Gastrocnemius medialis (tissue), 4 donors: ENCODE measurements around the gene HNRNPC. TPM values are rescaled to one million over a fixed set of nuclear protein-coding genes. Genes with fewer than 3 reads are reported as not detected.
"Not testable (repeated sequence)": the region's sequence is repeated elsewhere in the genome, so short reads cannot be mapped to it uniquely, and the experiment has no call there.

Source experiments
- ATAC-seq, 2 donors: fragments of 150-250 bp; one replicate each; pipeline ENCODE4 v1.9.1; 2016
- DNase-seq, 2 donors: peaks; one replicate each; pipeline ENCODE4 v3.0.0-alpha.2; 2019
- H3K27ac ChIP-seq, 4 donors: fragments of 200-600 bp; sonication (generic); 1 replicate in 1 of 4; 2 replicates in 3 of 4; pipeline ENCODE4 v1.5.1; 2016 to 2018; ENCODE audit warnings: mild to moderate bottlenecking in 2 of 4, moderate library complexity in 1 of 4
- H3K27me3 ChIP-seq, 3 donors: fragments of 200-600 bp; sonication (generic) in 2 of 3; 1 replicate in 1 of 3; 2 replicates in 2 of 3; pipeline versions ENCODE4 v1.5.1 to v1.6.0; 2016 to 2019; ENCODE audit warnings: mild to moderate bottlenecking in 1 of 3, moderate library complexity in 1 of 3
- H3K36me3 ChIP-seq, 2 donors: fragments of 200-600 bp; sonication (generic) in 1 of 2; one replicate each; pipeline ENCODE4 v1.5.1; 2017 to 2018
- H3K4me1 ChIP-seq, 2 donors: fragments of 200-600 bp; sonication (generic) in 1 of 2; one replicate each; pipeline ENCODE4 v1.5.1; 2016 to 2017; ENCODE audit warnings: mild to moderate bottlenecking in 2 of 2
- H3K4me3 ChIP-seq, 4 donors: fragments of 200-600 bp; sonication (generic) in 3 of 4; 1 replicate in 1 of 4; 2 replicates in 3 of 4; pipeline ENCODE4 v1.5.1; 2016 to 2019; ENCODE audit warnings: mild to moderate bottlenecking in 2 of 4
- H3K9me3 ChIP-seq, 3 donors: fragments of 200-600 bp; sonication (generic) in 2 of 3; 1 replicate in 1 of 3; 2 replicates in 2 of 3; pipeline ENCODE4 v1.5.1; 2016 to 2019
- CTCF ChIP-seq, 5 experiments: fragments of 450-650 bp in 3 of 5; fragments of 200-600 bp in 2 of 5; sonication (generic) in 2 of 5; IDR thresholded peaks in 4 of 5; conservative IDR thresholded peaks in 1 of 5; 1 replicate in 4 of 5; 2 replicates in 1 of 5; pipeline ENCODE4 v1.5.1; 2016 to 2019; ENCODE audit warnings: antibody characterized with exemption in 5 of 5, mild to moderate bottlenecking in 3 of 5, moderate library complexity in 3 of 5
- POLR2A ChIP-seq, 2 donors: fragments of 450-650 bp; IDR thresholded peaks; one replicate each; pipeline ENCODE4 v1.6.1; 2017; ENCODE audit warnings: antibody characterized with exemption in 2 of 2, mild to moderate bottlenecking in 2 of 2, moderate library complexity in 2 of 2
- in situ Hi-C, 4 donors: fragments of 200-750 bp; cut with MboI; loops; one replicate each; pipeline versions ENCODE4 v1.15.0 to v1.8.0; 2017; ENCODE audit warnings: low sequenced_read_pairs in 4 of 4
- intact Hi-C: fragments of 100-400 bp; cut with DNase I; formaldehyde crosslinking; loops from one replicate; pipeline ENCODE4 v1.15.1; 2023; ENCODE audit warnings: low total_unique reads
- total RNA-seq, 4 donors: library from RNA; depleted of rRNA; stranded (reverse); fragments of >200 nt; gene quantifications; one replicate each; pipeline versions ENCODE4 v1.1.0 to v1.2.3, GENCODE V29; 2016

The HNRNPC gene
- total RNA-seq, 4 donors from 2014 or later: 281 to 357 (median 318) TPM

GRCh38 chr14:21298358-21298757, 29.1 kb upstream of the HNRNPC start:
- in situ Hi-C loops: no loop called here
- Histone ChIP-seq H3K36me3 (no peaks in the 10 kb centered on the region), H3K4me1 (no peaks in the 10 kb centered on the region), H3K27me3 (peaks cover 0 to 15% (median 5%) of the 10 kb centered on the region in 3 donors), H3K4me3 (no peak overlapping the region), H3K27ac (no peak overlapping the region), H3K9me3 (no peaks in the 10 kb centered on the region)
- DNase-seq: no peak
- TF ChIP-seq CTCF (IDR thresholded peaks at IDR 0.05 in 4 of 5, conservative IDR thresholded peaks at IDR 0.05 in 1 of 5) (no peak), POLR2A (IDR thresholded peaks at IDR 0.05) (no peak)
- intact Hi-C loops: no loop called here
- no peak for ATAC-seq

DNA sequence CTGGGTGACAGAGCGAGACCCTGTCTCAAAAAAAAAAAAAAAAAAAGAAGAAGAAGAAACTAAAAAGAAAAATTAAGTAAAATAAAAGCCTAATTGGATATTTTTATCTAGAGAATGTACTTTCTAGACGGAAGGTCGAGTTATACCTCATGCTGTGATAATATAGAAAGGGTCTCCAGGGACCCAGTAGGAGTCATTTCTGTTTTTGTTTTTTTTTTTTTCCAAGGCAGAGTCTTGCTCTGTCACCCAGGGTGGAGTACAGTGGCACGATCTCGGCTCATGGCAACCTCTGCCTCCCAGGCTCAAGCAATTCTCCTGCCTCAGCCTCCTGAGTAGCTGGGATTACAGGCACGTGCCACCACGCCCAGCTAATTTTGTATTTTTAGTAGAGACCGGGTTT, 24.8 kb upstream of the HNRNPC start:
- H3K4me1 ChIP-seq, H3K4me3 ChIP-seq, intact Hi-C loops, ATAC-seq, in situ Hi-C loops, H3K27me3 ChIP-seq, H3K27ac ChIP-seq, H3K9me3 ChIP-seq, DNase-seq, H3K36me3 ChIP-seq: not testable (repeated sequence)

DNA sequence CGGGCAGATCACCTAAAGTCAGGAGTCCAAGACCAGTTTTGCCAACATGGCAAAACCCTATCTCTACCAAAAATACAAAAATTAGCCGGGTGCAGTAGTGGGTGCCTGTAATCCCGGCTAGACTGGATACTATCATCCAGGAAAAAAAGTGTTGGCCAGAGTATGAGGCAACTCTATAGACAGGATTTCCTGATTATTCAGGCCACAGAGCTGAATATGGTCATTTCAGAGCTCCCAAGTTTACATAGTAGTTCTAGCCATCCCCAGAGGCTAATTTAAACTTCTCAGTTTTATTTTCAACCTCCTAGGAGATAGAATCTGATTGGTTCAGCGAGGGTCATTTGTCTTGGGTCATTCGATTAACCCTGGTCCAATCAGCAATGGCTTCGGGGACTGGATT, 17.9 kb upstream of the HNRNPC start:
- in situ Hi-C loops (no loop called here), intact Hi-C loops (no loop called here)
- no peak for ATAC-seq
- DNase-seq: no peak
- no peak for TF ChIP-seq CTCF (IDR thresholded peaks at IDR 0.05 in 4 of 5, conservative IDR thresholded peaks at IDR 0.05 in 1 of 5)
- TF ChIP-seq POLR2A (IDR thresholded peaks at IDR 0.05): no peak
- no peaks in the 10 kb centered on the region for H3K36me3 ChIP-seq
- H3K27ac ChIP-seq: no peak overlapping the region
- no peak overlapping the region for H3K4me3 ChIP-seq
- H3K9me3 ChIP-seq: no peaks in the 10 kb centered on the region
- H3K4me1 ChIP-seq: no peaks in the 10 kb centered on the region
- no peaks in the 10 kb centered on the region for H3K27me3 ChIP-seq

GRCh38 chr14:21286516-21286915, 17.3 kb upstream of the HNRNPC start:
- H3K4me3 ChIP-seq, intact Hi-C loops, in situ Hi-C loops, ATAC-seq, H3K9me3 ChIP-seq, H3K27ac ChIP-seq, H3K36me3 ChIP-seq, H3K4me1 ChIP-seq, DNase-seq, H3K27me3 ChIP-seq: not testable (repeated sequence)

GRCh38 chr14:21281917-21282316, 12.7 kb upstream of the HNRNPC start:
- ATAC-seq, H3K4me1 ChIP-seq, in situ Hi-C loops, H3K9me3 ChIP-seq, DNase-seq, H3K27ac ChIP-seq, H3K36me3 ChIP-seq, H3K27me3 ChIP-seq, intact Hi-C loops, H3K4me3 ChIP-seq: not testable (repeated sequence)

DNA sequence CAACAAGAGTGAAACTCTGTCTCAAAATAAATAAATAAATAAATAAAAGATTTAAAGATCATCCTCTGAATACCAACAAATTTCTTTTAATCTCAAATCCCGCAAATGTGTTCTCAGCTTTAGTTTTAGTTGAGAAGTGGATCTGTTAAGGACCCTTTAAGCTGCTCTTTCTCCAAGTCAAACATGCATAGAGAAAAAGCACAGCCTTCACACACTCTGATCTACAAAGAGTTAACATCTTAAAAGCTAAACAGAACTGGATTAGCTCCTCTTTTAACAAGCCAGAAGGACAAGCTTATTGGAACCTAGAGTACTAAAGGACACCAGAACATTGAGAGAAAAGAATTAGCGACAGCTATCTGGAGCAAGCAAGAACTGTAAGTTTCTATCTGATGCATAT, 10.5 kb upstream of the HNRNPC start, which contains the start of gene RPGRIP1:
Gene RPGRIP1, plus strand, starts transcription at position 301 of the 400 bp plus-strand sequence. CDS start 7,894 bp downstream, outside the sequence.
- no peaks in the 10 kb centered on the region for H3K4me1 ChIP-seq
- intact Hi-C loops: no loop called here
- no peak within 1 kb of the TSS for H3K4me3 ChIP-seq
- no peak for TF ChIP-seq POLR2A (IDR thresholded peaks at IDR 0.05)
- no peak for TF ChIP-seq CTCF (IDR thresholded peaks at IDR 0.05 in 4 of 5, conservative IDR thresholded peaks at IDR 0.05 in 1 of 5)
- DNase-seq (no peak), ATAC-seq (no peak)
- H3K27me3 ChIP-seq: no peaks in the 10 kb centered on the region
- H3K27ac ChIP-seq: no peak within 1 kb of the TSS
- in situ Hi-C loops: no loop called here
- H3K36me3 ChIP-seq: no peaks in the 10 kb centered on the region
- no peaks in the 10 kb centered on the region for H3K9me3 ChIP-seq
